VCaP (cell line): ENCODE data around the gene STRA6.

Experiments
- H3K27ac ChIP-seq: fragments of 450-650 bp; 2 replicates; pipeline ENCODE4 v1.5.1; 2017
- TF ChIP-seq, protein P1 (sequence below): fragments of 450-650 bp; conservative IDR thresholded peaks from 2 replicates; pipeline ENCODE4 v1.5.1; 2017; ENCODE audit warnings: mild to moderate bottlenecking, moderate library complexity

The STRA6 gene

DNA sequence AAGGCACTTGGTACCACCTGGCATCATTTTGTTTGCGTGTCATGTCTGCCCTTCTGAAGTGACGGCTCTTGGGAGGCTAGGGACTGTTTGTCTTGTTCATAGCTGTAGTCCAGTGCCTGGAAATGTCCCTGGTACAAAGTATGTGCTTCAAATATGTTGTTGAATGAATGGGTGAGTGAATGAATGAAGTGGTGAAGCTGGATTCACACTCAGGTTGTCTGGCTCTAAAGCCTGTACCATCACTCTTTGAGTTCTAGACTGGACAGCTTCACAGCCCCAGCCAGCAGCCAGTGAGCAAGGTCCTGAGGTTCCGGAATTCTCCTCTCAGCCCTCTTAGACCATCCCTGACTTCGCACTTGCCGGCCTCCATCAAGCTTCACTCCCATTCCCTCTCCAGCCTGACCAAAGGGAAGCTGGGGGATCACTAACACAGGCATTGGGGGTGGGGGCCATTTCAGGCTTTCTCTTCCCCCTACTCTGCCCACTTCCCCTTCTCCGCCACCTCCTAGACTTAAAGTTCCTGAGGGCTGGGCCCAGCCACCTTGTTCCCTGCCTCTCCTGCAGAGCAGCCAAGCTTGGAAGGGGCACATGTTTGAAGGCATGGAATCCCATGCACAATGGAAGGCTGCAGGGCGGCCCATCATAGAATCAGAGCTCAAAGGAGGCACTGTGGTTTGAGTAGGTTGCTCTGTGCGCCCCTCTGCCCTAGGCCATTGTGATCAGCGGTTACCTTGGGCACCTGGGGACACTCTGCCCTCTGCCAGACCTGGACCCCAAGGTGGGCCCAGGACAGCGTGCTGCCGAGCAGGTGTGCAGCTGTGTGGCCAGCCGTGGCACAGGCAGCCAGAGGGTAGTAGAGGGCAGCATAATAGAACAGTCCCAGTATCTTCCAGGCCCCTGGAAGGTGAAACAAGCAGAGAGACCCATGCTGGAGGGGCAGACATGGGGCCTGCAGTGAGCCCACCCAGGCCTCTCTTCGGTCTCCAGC lies 7.7 kb downstream of the STRA6 start:
- H3K27ac ChIP-seq: no peak overlapping the region
- TF ChIP-seq, protein P1, sequence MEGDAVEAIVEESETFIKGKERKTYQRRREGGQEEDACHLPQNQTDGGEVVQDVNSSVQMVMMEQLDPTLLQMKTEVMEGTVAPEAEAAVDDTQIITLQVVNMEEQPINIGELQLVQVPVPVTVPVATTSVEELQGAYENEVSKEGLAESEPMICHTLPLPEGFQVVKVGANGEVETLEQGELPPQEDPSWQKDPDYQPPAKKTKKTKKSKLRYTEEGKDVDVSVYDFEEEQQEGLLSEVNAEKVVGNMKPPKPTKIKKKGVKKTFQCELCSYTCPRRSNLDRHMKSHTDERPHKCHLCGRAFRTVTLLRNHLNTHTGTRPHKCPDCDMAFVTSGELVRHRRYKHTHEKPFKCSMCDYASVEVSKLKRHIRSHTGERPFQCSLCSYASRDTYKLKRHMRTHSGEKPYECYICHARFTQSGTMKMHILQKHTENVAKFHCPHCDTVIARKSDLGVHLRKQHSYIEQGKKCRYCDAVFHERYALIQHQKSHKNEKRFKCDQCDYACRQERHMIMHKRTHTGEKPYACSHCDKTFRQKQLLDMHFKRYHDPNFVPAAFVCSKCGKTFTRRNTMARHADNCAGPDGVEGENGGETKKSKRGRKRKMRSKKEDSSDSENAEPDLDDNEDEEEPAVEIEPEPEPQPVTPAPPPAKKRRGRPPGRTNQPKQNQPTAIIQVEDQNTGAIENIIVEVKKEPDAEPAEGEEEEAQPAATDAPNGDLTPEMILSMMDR: no peak

DNA sequence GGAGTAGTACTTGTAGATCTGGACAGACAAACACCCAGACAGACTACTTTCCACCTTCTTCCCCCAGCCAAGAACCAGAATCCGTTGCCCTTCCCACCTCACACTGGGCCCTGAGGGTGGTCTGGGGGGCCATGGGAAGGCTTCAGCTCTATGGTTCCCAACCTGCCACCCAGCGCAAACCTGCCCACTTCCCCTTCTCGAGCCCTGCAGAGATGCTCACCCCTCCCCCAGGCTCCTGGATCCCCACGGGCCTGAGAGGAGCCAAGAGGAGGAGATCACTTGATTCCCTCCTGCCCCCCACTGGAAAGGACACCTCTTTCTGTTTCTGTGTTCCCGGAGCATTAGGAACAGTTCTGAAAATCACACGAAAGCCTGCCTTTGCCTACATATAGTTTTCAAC lies 8.7 kb downstream of the STRA6 start:
- TF ChIP-seq, protein P1: no peak
- no peak overlapping the region for H3K27ac ChIP-seq

DNA sequence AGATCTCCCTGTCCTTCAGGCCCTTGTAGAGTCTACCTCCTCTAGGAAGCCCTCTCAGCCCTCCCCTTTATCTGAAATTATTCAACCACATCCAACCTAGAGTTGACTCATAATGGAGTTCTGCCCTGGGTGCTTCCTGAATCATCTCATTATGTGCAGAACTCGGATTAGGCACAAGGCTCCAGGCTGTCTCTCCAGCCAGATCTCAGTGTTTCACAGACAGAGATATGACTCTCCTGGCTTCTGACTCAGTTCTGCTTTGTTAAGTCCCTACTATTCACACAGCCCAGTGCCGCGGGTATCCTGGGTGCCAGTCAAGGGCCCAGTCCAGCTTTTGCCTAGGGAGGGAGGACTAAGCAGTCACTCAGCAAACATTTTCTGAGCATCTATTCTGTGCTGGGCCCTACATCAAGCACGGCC lies 9.3 kb downstream of the STRA6 start:
- TF ChIP-seq, protein P1: no peak
- no peak overlapping the region for H3K27ac ChIP-seq

GRCh38 chr15:74192751-74193150 lies 9.8 kb downstream of the STRA6 start:
- no peak overlapping the region for H3K27ac ChIP-seq
- TF ChIP-seq, protein P1: no peak

DNA sequence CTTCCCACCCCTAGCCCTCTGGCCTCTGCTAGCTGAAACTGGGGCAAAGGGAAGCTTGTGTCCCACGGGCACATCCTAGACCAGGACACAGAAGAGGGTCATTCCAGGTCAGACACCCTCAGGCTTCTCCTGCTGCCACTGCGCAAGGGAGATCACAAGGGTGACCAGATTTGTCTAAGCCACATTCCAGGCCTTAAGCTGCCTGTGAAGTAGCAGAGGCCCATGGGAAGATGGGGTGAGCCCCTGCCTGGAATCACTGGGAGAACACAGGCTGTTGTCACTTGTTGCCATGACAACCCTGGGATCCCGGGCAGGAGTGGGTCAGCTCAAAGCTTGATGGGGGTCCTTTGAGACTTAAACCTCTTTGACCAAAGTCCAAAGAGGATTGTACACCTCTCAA lies 10.8 kb downstream of the STRA6 start:
- no peak overlapping the region for H3K27ac ChIP-seq

GRCh38 chr15:74188216-74188615 lies 14.4 kb downstream of the STRA6 start:
- TF ChIP-seq, protein P1: no peak
- H3K27ac ChIP-seq: no peak overlapping the region

More for the DNA sequence above, 10.8 kb downstream of the STRA6 start:
- TF ChIP-seq, protein P1: no peak

DNA sequence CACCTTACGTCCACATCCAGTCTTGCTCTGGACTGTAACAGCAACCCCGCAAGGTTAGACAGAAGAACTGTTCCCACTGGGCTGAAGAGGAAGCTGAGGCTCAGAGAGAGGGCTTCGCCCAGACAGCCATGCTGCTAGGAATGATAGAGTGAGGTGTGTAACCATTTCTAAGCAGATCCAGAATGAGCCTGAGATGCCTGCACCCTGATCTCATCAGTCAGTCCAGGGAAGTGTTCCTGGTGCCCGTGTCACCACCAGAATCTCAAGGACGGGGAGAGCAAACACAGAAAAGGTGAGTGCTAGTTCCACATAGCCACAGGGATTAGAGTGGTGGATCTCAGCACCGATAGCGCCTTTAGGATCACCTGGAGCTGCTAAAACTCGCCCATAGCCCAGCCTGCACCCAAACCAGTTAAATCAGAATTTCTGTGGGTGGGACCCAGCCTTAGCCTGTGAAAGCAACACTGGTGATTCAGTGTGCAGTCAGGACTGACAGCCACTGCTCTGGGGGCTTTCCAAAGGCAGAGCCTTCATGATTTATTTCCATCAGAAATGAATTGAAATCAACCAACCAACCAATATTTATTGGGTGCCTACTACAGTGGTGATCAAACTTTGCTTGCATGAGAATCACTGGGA lies 16.8 kb downstream of the STRA6 start:
- TF ChIP-seq, protein P1: no peak
- H3K27ac ChIP-seq: no peak overlapping the region
